ENCODE results near the gene PPP6R3. TPM values are rescaled to one million over a fixed set of nuclear protein-coding genes. Genes with fewer than 3 reads are reported as not detected.

PPP6R3 gene
- total RNA-seq, 3 donors from 2014 or later (not counting 1 experiment from before 2014, with no cell fraction given): 148 to 176 (median 149) TPM

- Histone ChIP-seq H3K4me3 (ENCODE audit: low read length) (no peak overlapping the region), H3K27ac (ENCODE audit: low read length) (no peak overlapping the region), H3K27me3 (ENCODE audit: control insufficient read depth, insufficient read depth, low read length) (no peaks in the 10 kb centered on the region), H3K36me3 (ENCODE audit: control insufficient read depth, insufficient read depth, low read length) (peaks cover 51% of the 10 kb centered on the region), H3K4me1 (ENCODE audit: control insufficient read depth, insufficient read depth, low read length) (peaks cover 4% of the 10 kb centered on the region), H3K9me3 (ENCODE audit: control insufficient read depth, insufficient read depth, low read length) (no peaks in the 10 kb centered on the region)
- Mint-ChIP-seq H3K27ac (peak overlapping the region; percentile 27 to 84), H3K4me1 (peaks cover 64 to 77% of the 10 kb centered on the region in 2 donors), H3K27me3 (ENCODE audit: low read depth in 2 of 2) (no peaks in the 10 kb centered on the region), H3K36me3 (no peaks in the 10 kb centered on the region), H3K4me3 (no peak overlapping the region), H3K9me3 (no peaks in the 10 kb centered on the region)
- DNase-seq (no peak), ATAC-seq (no peak)
- intact Hi-C loops (cut with micrococcal nuclease): no loop called here
- TF ChIP-seq CTCF (IDR thresholded peaks at IDR 0.05): no peak
These were observed 84.8 kb downstream of the PPP6R3 start for GRCh38 chr11:68545347-68545746.

DNA sequence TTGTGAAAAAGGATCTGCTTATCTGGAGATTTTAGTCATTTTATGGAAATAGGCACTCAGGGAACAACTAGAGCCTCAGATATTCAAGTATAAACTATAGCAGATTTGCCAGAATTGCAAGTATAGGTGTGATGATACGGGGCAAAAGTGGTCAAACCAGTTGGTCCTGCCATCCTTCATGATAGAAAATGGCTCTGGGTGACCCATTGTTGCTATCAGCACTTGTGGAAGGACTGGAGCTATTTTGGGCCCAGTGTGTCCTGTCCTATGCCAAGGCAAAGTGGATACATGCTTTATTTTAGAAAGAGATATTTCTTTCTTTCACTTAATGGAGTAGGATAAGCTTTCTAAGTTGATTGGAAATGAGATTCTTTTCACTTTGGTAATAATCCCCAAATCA lies 85.2 kb downstream of the PPP6R3 start:
- H3K9me3 Mint-ChIP-seq: no peaks in the 10 kb centered on the region
- H3K27me3 Mint-ChIP-seq (ENCODE audit: low read depth in 2 of 2): no peaks in the 10 kb centered on the region
- DNase-seq (no peak), ATAC-seq (no peak)
- H3K27ac ChIP-seq (ENCODE audit: low read length): no peak overlapping the region
- intact Hi-C loops (cut with micrococcal nuclease): no loop called here
- H3K4me1 Mint-ChIP-seq: peaks cover 64 to 78% of the 10 kb centered on the region in 2 donors
- no peak for TF ChIP-seq CTCF (IDR thresholded peaks at IDR 0.05)
- H3K27me3 ChIP-seq (ENCODE audit: control insufficient read depth, insufficient read depth, low read length): no peaks in the 10 kb centered on the region
- WGBS (ENCODE audit: insufficient coverage): 86% methylated on average over 1 of the region's 1 CpG
- peaks cover 55% of the 10 kb centered on the region for H3K36me3 ChIP-seq (ENCODE audit: control insufficient read depth, insufficient read depth, low read length)
- no peak overlapping the region for H3K4me3 Mint-ChIP-seq
- no peak overlapping the region for H3K4me3 ChIP-seq (ENCODE audit: low read length)
- no peaks in the 10 kb centered on the region for H3K9me3 ChIP-seq (ENCODE audit: control insufficient read depth, insufficient read depth, low read length)
- H3K36me3 Mint-ChIP-seq: no peaks in the 10 kb centered on the region
- H3K4me1 ChIP-seq (ENCODE audit: control insufficient read depth, insufficient read depth, low read length): peaks cover 5% of the 10 kb centered on the region
- peak overlapping the region; percentile 74 to 84 for H3K27ac Mint-ChIP-seq

DNA sequence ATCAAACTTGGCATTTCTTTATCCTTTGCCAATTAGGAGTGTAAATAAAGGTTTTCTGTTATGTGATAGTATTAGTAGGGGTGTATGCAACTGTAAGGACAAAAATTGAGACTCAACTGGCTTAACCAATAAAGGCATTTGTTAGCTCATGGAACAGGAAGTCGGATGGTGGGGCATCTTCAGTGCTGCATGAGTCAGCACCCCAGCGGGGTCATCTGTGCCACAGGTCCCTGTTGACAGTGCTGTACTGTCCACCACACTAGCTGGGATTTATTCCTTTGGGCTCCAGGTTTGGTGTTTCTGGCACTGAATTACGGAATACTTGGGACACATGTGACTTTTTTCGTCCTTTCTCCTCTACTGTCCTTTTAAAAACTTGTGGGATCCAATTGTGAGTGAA lies 86.0 kb downstream of the PPP6R3 start:
- H3K4me1 ChIP-seq (ENCODE audit: control insufficient read depth, insufficient read depth, low read length): peaks cover 5% of the 10 kb centered on the region
- Mint-ChIP-seq H3K36me3 (no peaks in the 10 kb centered on the region), H3K4me3 (no peak overlapping the region), H3K27me3 (ENCODE audit: low read depth in 2 of 2) (no peaks in the 10 kb centered on the region), H3K27ac (peak overlapping the region; percentile 74 to 84), H3K9me3 (no peaks in the 10 kb centered on the region), H3K4me1 (peaks cover 64 to 78% of the 10 kb centered on the region in 2 donors)
- intact Hi-C loops (cut with micrococcal nuclease): no loop called here
- DNase-seq (no peak), ATAC-seq (peak in 1 of 3 donors; percentile 34)
- no peaks in the 10 kb centered on the region for H3K9me3 ChIP-seq (ENCODE audit: control insufficient read depth, insufficient read depth, low read length)
- 77% methylated on average over 2 of the region's 4 CpGs for WGBS (ENCODE audit: insufficient coverage)
- no peak overlapping the region for H3K4me3 ChIP-seq (ENCODE audit: low read length)
- no peak for TF ChIP-seq CTCF (IDR thresholded peaks at IDR 0.05)
- no peaks in the 10 kb centered on the region for H3K27me3 ChIP-seq (ENCODE audit: control insufficient read depth, insufficient read depth, low read length)
- H3K27ac ChIP-seq (ENCODE audit: low read length): no peak overlapping the region
- H3K36me3 ChIP-seq (ENCODE audit: control insufficient read depth, insufficient read depth, low read length): peaks cover 58% of the 10 kb centered on the region

GRCh38 chr11:68549789-68550484 lies 89.4 kb downstream of the PPP6R3 start:
- peak in 1 of 2 donors; percentile 17 for DNase-seq
- peaks cover 76% of the 10 kb centered on the region for H3K36me3 ChIP-seq (ENCODE audit: control insufficient read depth, insufficient read depth, low read length)
- Mint-ChIP-seq H3K36me3 (no peaks in the 10 kb centered on the region), H3K4me1 (peaks cover 66 to 75% of the 10 kb centered on the region in 2 donors), H3K27ac (peak overlapping the region; percentile 74 to 84), H3K27me3 (ENCODE audit: low read depth in 2 of 2) (no peaks in the 10 kb centered on the region), H3K4me3 (no peak overlapping the region), H3K9me3 (no peaks in the 10 kb centered on the region)
- no peaks in the 10 kb centered on the region for H3K27me3 ChIP-seq (ENCODE audit: control insufficient read depth, insufficient read depth, low read length)
- no peak for TF ChIP-seq CTCF (IDR thresholded peaks at IDR 0.05)
- WGBS (ENCODE audit: insufficient coverage): 87% methylated on average over 8 of the region's 11 CpGs
- no peak overlapping the region for H3K4me3 ChIP-seq (ENCODE audit: low read length)
- no peak overlapping the region for H3K27ac ChIP-seq (ENCODE audit: low read length)
- no peak for ATAC-seq
- no peaks in the 10 kb centered on the region for H3K9me3 ChIP-seq (ENCODE audit: control insufficient read depth, insufficient read depth, low read length)
- H3K4me1 ChIP-seq (ENCODE audit: control insufficient read depth, insufficient read depth, low read length): peaks cover 5% of the 10 kb centered on the region
- intact Hi-C loops (cut with micrococcal nuclease): no loop called here
